ENCODE measurements around the gene TMOD1.

- TF ChIP-seq CTCF (IDR thresholded peaks at IDR 0.05) (no peak), POLR2AphosphoS5 (IDR thresholded peaks at IDR 0.05) (no peak), EP300 (IDR thresholded peaks at IDR 0.05) (no peak), POLR2A (IDR thresholded peaks at IDR 0.05) (no peak)
These were observed 71.5 kb downstream of the TMOD1 start for GRCh38 chr9:97572892-97573365.
